Testis (tissue), 3 donors: ENCODE measurements around the gene CCDC107. TPM values are rescaled to one million over a fixed set of nuclear protein-coding genes. Genes with fewer than 3 reads are reported as not detected.

Source experiments
- DNase-seq: peaks from one replicate; pipeline ENCODE4 v3.0.0-alpha.2; 2019
- H3K27ac ChIP-seq, 2 donors: fragments of 200-600 bp; sonication (generic); one replicate each; pipeline ENCODE4 v1.5.1; 2019
- H3K27me3 ChIP-seq: fragments of 200-600 bp; sonication (generic); one replicate; pipeline ENCODE4 v1.5.1; 2019
- H3K36me3 ChIP-seq: fragments of 200-600 bp; sonication (generic); one replicate; pipeline ENCODE4 v1.5.1; 2017; ENCODE audit warnings: low read depth; ENCODE audit errors: missing control alignments
- H3K4me1 ChIP-seq: fragments of 200-600 bp; sonication (generic); one replicate; pipeline ENCODE4 v1.5.1; 2019
- H3K4me3 ChIP-seq, 2 donors: fragments of 200-600 bp; sonication (generic); one replicate each; pipeline ENCODE4 v1.5.1; 2017 to 2019
- H3K9me3 ChIP-seq: fragments of 200-600 bp; sonication (generic); one replicate; pipeline ENCODE4 v1.5.1; 2017
- POLR2A ChIP-seq: fragments of 450-650 bp; IDR thresholded peaks from one replicate; pipeline ENCODE4 v1.6.1; 2017; ENCODE audit warnings: antibody characterized with exemption, mild to moderate bottlenecking, moderate library complexity
- WGBS, 2 donors: methylation state at CpG; one replicate each; pipeline ENCODE4 v1.1.5; 2018; 5-methylcytosine and 5-hydroxymethylcytosine counted together
- intact Hi-C: fragments of 100-400 bp; cut with DNase I; formaldehyde crosslinking; loops from one replicate; pipeline ENCODE4 v1.15.1; 2023; ENCODE audit warnings: low total_unique reads
- polyA plus RNA-seq: library from polyadenylated mRNA; stranded (reverse); fragments of 350-450 nt; fragmentation: Illumina TruSeq; extraction: RNeasy Lipid Tissue Mini Kit (QIAGEN cat#74804); gene quantifications from one replicate; pipeline ENCODE4 v1.2.3, GENCODE V29; 2014; ENCODE audit warnings: low read depth, low replicate concordance; ENCODE audit not compliant: insufficient read depth
- total RNA-seq, 2 donors: library from RNA; depleted of rRNA; stranded (reverse); fragments of >200 nt; gene quantifications; one replicate each; pipeline ENCODE4 v1.2.3, GENCODE V29; 2016
- TF ChIP-seq, protein P1 (sequence below), 3 experiments: fragments of 450-650 bp in 2 of 3; fragments of 200-600 bp in 1 of 3; sonication (generic) in 1 of 3; IDR thresholded peaks; one replicate each; pipeline ENCODE4 v1.5.1; 2016 to 2019; ENCODE audit warnings: antibody characterized with exemption in 3 of 3, mild to moderate bottlenecking in 2 of 3, moderate library complexity in 1 of 3

The CCDC107 gene
- total and polyA plus RNA-seq, 3 donors from 2014 or later = 13.4 to 19.0 (median 17.2) TPM

DNA sequence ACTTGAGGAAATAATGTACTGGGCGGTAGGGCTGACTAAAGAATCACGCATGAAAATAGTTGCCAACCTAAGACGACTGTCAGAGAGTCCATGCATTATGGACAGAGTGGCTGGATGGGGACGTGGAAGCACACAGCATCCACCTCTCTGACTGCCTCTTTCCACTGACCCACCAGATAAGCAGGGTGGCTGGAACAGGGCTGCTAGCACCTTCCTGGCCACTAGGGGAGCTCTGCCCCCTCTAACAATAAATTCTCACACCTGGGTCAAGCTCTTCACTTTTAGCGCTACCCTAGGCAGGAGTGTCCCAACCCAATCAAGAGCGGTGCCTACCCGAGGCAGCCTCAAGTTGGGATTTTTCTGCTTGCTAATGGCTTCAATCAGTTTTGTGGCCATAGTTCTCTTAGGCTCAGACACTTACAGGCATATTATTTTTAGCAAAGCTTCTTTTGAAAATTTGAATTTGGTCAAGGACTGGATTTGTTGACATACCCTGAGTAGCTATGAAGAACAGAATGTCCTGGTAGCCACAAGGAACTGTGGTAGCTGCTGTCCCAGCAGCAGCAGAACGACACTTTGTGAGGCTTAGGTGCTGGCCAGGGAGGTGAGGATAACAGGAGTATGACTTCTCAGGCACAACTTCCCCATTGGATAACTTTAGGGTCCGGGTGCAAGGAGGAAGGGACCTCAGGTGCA, 38.6 kb downstream of the CCDC107 start:
- Histone ChIP-seq H3K27ac (peak overlapping the region; percentile 7 to 57), H3K4me1 (peaks cover 9% of the 10 kb centered on the region), H3K4me3 (no peak overlapping the region), H3K27me3 (no peaks in the 10 kb centered on the region), H3K36me3 (no peaks in the 10 kb centered on the region), H3K9me3 (no peaks in the 10 kb centered on the region)
- intact Hi-C loops = no loop called here
- DNase-seq = peak; percentile 69
- 41 to 50% methylated on average over 9 of the region's 9 CpGs for WGBS, 2 donors
- TF ChIP-seq POLR2A = no peak
- TF ChIP-seq, protein P1, sequence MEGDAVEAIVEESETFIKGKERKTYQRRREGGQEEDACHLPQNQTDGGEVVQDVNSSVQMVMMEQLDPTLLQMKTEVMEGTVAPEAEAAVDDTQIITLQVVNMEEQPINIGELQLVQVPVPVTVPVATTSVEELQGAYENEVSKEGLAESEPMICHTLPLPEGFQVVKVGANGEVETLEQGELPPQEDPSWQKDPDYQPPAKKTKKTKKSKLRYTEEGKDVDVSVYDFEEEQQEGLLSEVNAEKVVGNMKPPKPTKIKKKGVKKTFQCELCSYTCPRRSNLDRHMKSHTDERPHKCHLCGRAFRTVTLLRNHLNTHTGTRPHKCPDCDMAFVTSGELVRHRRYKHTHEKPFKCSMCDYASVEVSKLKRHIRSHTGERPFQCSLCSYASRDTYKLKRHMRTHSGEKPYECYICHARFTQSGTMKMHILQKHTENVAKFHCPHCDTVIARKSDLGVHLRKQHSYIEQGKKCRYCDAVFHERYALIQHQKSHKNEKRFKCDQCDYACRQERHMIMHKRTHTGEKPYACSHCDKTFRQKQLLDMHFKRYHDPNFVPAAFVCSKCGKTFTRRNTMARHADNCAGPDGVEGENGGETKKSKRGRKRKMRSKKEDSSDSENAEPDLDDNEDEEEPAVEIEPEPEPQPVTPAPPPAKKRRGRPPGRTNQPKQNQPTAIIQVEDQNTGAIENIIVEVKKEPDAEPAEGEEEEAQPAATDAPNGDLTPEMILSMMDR (IDR thresholded peaks at IDR 0.05) = peak; percentile 63 to 85 (median 76)

DNA sequence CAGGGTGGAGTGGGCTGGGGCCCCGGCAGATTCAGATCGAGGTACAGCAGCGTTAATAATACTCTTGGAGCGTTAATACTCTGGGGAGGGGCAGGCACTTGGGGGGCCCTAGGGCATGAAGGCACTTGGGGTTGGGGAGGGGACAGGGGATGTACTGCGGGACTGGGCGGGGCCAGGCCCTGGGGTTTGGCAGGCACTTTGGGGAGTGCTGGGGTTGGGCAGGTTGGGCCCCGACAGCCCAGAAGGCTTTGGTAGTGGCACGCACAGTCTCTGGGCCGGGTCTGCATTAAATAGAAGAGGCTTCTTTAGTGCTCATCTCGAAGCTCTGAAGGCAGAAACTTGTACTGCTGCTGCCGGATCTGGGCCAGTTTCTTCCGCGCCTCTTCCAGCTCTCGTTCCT, 39.4 kb downstream of the CCDC107 start:
- no peak overlapping the region for H3K4me3 ChIP-seq
- TF ChIP-seq POLR2A = no peak
- TF ChIP-seq, protein P1 (IDR thresholded peaks at IDR 0.05) = no peak
- no peaks in the 10 kb centered on the region for H3K36me3 ChIP-seq
- intact Hi-C loops = no loop called here
- no peaks in the 10 kb centered on the region for H3K9me3 ChIP-seq
- 81 to 90% methylated on average over 8 to 14 of the region's 14 CpGs for WGBS, 2 donors
- peak overlapping the region in 1 of 2 donors; percentile 7 for H3K27ac ChIP-seq
- H3K4me1 ChIP-seq = peaks cover 8% of the 10 kb centered on the region
- no peaks in the 10 kb centered on the region for H3K27me3 ChIP-seq
- DNase-seq = no peak

DNA sequence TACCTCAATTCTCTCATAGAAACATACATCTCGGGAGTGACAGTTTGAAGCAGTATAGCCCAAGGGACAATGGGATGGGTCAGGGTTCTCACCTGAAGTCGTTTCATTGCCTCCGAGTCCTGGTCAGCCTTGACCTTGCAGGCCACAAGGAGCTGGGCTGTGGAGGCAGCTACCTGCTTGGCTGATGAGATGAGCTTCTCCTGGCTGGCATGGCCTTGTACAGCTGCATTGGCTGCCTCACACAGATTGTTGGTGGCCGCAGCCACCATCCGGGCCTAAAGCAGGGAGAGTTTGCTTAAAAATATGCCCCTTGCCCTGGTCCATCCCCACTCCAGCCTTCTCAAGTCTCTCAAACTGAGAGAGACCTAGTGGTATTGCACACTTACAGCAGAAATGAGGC, 40.1 kb downstream of the CCDC107 start:
- Histone ChIP-seq H3K27me3 (no peaks in the 10 kb centered on the region), H3K36me3 (no peaks in the 10 kb centered on the region), H3K9me3 (no peaks in the 10 kb centered on the region), H3K27ac (no peak overlapping the region), H3K4me3 (no peak overlapping the region), H3K4me1 (peaks cover 8% of the 10 kb centered on the region)
- intact Hi-C loops = no loop called here
- WGBS, 2 donors = 86 to 88% methylated on average over 4 to 5 of the region's 5 CpGs
- no peak for DNase-seq
- TF ChIP-seq, protein P1 (IDR thresholded peaks at IDR 0.05) = no peak
- TF ChIP-seq POLR2A = no peak

DNA sequence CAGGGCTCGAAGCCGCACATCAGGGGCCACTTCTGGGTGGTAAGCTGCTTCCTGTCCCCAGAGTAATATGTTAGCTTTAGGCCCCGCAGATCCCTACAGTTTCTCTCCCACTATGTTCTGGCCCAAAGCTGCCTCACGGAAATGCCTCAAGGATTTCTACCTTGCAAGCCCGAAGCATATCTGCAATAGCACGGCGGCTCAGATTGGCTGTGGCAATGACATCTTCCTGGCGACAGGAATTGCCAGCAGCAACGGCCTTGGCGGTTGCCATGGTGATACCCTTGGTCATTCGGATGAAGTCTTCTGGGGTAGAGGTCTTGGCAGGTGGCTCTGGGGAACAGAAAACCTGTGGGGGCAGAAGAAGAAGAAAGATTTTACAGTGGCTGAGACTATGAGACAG, 41.9 kb downstream of the CCDC107 start:
- H3K27ac ChIP-seq = no peak overlapping the region
- no peak for DNase-seq
- no peaks in the 10 kb centered on the region for H3K27me3 ChIP-seq
- no peak overlapping the region for H3K4me3 ChIP-seq
- intact Hi-C loops = no loop called here
- no peaks in the 10 kb centered on the region for H3K36me3 ChIP-seq
- H3K4me1 ChIP-seq = peaks cover 4% of the 10 kb centered on the region
- WGBS, 2 donors = 51 to 72% methylated on average over 11 of the region's 11 CpGs
- no peak for TF ChIP-seq POLR2A
- TF ChIP-seq, protein P1 (IDR thresholded peaks at IDR 0.05) = no peak
- H3K9me3 ChIP-seq = no peaks in the 10 kb centered on the region

DNA sequence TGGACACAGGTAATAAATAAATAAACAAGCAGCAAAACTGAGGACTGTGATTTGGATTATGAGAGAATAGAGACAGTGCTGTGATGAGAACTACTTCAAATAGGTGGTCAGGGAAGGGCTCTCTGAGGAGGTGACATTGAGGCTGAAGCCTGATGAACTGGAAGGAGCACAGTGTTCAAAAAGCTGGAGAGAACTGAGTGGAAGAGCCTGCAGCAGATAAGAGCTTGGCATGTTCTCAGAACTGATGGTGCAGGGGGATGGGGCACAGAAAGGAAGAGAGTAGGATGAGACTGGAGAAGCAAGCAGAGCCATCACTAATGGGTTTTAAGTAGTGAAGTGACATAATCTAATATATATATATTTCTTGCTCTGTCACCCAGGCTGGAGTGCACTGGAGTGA, 42.9 kb downstream of the CCDC107 start:
- no peak for TF ChIP-seq POLR2A
- TF ChIP-seq, protein P1 (IDR thresholded peaks at IDR 0.05) = no peak
- Histone ChIP-seq H3K36me3 (no peaks in the 10 kb centered on the region), H3K4me3 (no peak overlapping the region), H3K4me1 (peaks cover 4% of the 10 kb centered on the region), H3K27me3 (no peaks in the 10 kb centered on the region), H3K27ac (no peak overlapping the region), H3K9me3 (no peaks in the 10 kb centered on the region)
- intact Hi-C loops = no loop called here
- DNase-seq = no peak
